H1 (cell line): ENCODE measurements around the gene SLC27A4. TPM values are rescaled to one million over a fixed set of nuclear protein-coding genes. Genes with fewer than 3 reads are reported as not detected.

Experiments used
- CTCF ChIA-PET: fragments of 300-600 bp; sonication (Branson Sonifier 250); formaldehyde crosslinking; loops from one replicate; lab custom pipeline; 2021; ENCODE audit not compliant: partially characterized antibody; lab: Charles Lee
- POLR2A ChIA-PET: fragments of 300-600 bp; sonication (Branson Sonifier 250); formaldehyde crosslinking; loops from one replicate; lab custom pipeline; 2021; ENCODE audit warnings: inconsistent platforms; ENCODE audit not compliant: partially characterized antibody; lab: Charles Lee
- DNase-seq, 2 experiments: peaks; one replicate each; pipeline versions ENCODE4 v3.0.0 to v3.0.0-alpha.2; 2010 to 2022; ENCODE audit warnings: low spot score in 2 of 2, low read depth in 1 of 2, mixed read lengths in 1 of 2
- FAIRE-seq: peaks from 2 replicates; lab custom pipeline; 2011; peaks lifted over from hg19 to GRCh38; lab: Jason Lieb, UNC
- H2AFZ ChIP-seq: 2 replicates; pipeline ENCODE4 v1.8.1; 2012; ENCODE audit warnings: low read length, inconsistent platforms
- H2AK5ac ChIP-seq: 2 replicates; pipeline ENCODE4 v1.6.1; 2013; ENCODE audit warnings: low read depth, low read length
- H2BK120ac ChIP-seq: replicated peaks from 2 replicates; pipeline ENCODE3; 2013; ENCODE audit warnings: low read depth, low read length, inconsistent platforms
- H2BK12ac ChIP-seq: 2 replicates; pipeline ENCODE4 v1.6.1; 2013; ENCODE audit warnings: low read depth, low read length
- H2BK15ac ChIP-seq: 2 replicates; pipeline ENCODE4 v1.6.1; 2013; ENCODE audit warnings: low read length
- H2BK20ac ChIP-seq: 2 replicates; pipeline ENCODE4 v1.6.1; 2013; ENCODE audit warnings: low read length
- H2BK5ac ChIP-seq: 2 replicates; pipeline ENCODE4 v1.6.1; 2013; ENCODE audit warnings: low read depth, low read length
- H3K14ac ChIP-seq: 2 replicates; pipeline ENCODE4 v1.6.1; 2013; ENCODE audit warnings: inconsistent platforms; ENCODE audit not compliant: insufficient read length
- H3K18ac ChIP-seq: 2 replicates; pipeline ENCODE4 v1.6.1; 2013; ENCODE audit warnings: low read length; ENCODE audit errors: extremely low read depth
- H3K23ac ChIP-seq: 2 replicates; pipeline ENCODE4 v1.6.1; 2013; ENCODE audit warnings: inconsistent platforms; ENCODE audit not compliant: insufficient read length
- H3K23me2 ChIP-seq: 2 replicates; pipeline ENCODE4 v1.6.1; 2013; ENCODE audit warnings: low read depth, low read length
- H3K27ac ChIP-seq: 2 replicates; pipeline ENCODE4 v1.6.1; 2011; ENCODE audit warnings: low read depth, low read length, inconsistent platforms
- H3K27me3 ChIP-seq, 4 experiments: replicated peaks in 1 of 4; 1 replicate in 1 of 4; 2 replicates in 3 of 4; pipeline versions ENCODE4 v1.6.1 to v1.8.1; 2011 to 2013; ENCODE audit warnings: low read length in 3 of 4, mild to moderate bottlenecking in 3 of 4, inconsistent platforms in 2 of 4, mixed read lengths in 2 of 4, moderate library complexity in 1 of 4; ENCODE audit not compliant: control insufficient read depth in 3 of 4, insufficient read depth in 3 of 4; ENCODE audit errors: extremely low read depth in 1 of 4
- H3K36me3 ChIP-seq, 4 experiments: 2 replicates each; pipeline versions ENCODE4 v1.6.1 to v1.8.1; 2011 to 2013; ENCODE audit warnings: mild to moderate bottlenecking in 4 of 4, low read length in 3 of 4, moderate library complexity in 2 of 4, control low read depth in 1 of 4, inconsistent platforms in 1 of 4; ENCODE audit not compliant: insufficient read depth in 4 of 4, control insufficient read depth in 2 of 4
- H3K4ac ChIP-seq: replicated peaks from 2 replicates; pipeline ENCODE3; 2013; ENCODE audit warnings: low read length, low read depth, mixed read lengths, inconsistent platforms; ENCODE audit not compliant: insufficient read length
- H3K4me1 ChIP-seq, 4 experiments: replicated peaks in 1 of 4; 1 replicate in 1 of 4; 2 replicates in 3 of 4; pipeline versions ENCODE4 v1.6.1 to v1.8.1; 2011 to 2013; ENCODE audit warnings: low read length in 3 of 4, inconsistent platforms in 2 of 4, mixed read lengths in 1 of 4; ENCODE audit not compliant: insufficient read depth in 4 of 4, control insufficient read depth in 3 of 4
- H3K4me2 ChIP-seq, 2 experiments: 2 replicates each; pipeline versions ENCODE4 v1.6.1 to v1.8.1; 2011 to 2013; ENCODE audit warnings: low read depth in 2 of 2, low read length in 2 of 2, control low read depth in 1 of 2, inconsistent platforms in 1 of 2, mild to moderate bottlenecking in 1 of 2; ENCODE audit not compliant: insufficient read depth in 1 of 2
- H3K4me3 ChIP-seq, 4 experiments: fragments of 200-600, 300-600 bp in 1 of 4; sonication (generic), shearing (Covaris generic), sonication (Bioruptor Twin) in 1 of 4; 2 replicates each; pipeline versions ENCODE4 v1.5.1 to v1.8.1; 2011 to 2016; ENCODE audit warnings: low read length in 4 of 4, low read depth in 3 of 4, control low read depth in 2 of 4, inconsistent platforms in 2 of 4, mild to moderate bottlenecking in 2 of 4, mixed read lengths in 1 of 4, moderate library complexity in 1 of 4; ENCODE audit not compliant: insufficient read depth in 2 of 4; ENCODE audit errors: extremely low read depth in 1 of 4
- H3K56ac ChIP-seq: replicated peaks from 2 replicates; pipeline ENCODE3; 2013; ENCODE audit warnings: low read depth, mild to moderate bottlenecking, mixed read lengths, low read length, inconsistent platforms; ENCODE audit not compliant: insufficient read length
- H3K79me1 ChIP-seq: 2 replicates; pipeline ENCODE4 v1.6.1; 2013; ENCODE audit warnings: low read depth, low read length, control low read depth
- H3K79me2 ChIP-seq, 2 experiments: 2 replicates each; pipeline versions ENCODE4 v1.6.1 to v1.8.1; 2012 to 2013; ENCODE audit warnings: low read length in 2 of 2, mild to moderate bottlenecking in 2 of 2, inconsistent platforms in 1 of 2; ENCODE audit not compliant: insufficient read depth in 2 of 2, control insufficient read depth in 1 of 2
- H3K9ac ChIP-seq, 4 experiments: replicated peaks in 1 of 4; 1 replicate in 1 of 4; 2 replicates in 3 of 4; pipeline versions ENCODE4 v1.6.1 to v1.8.1; 2011 to 2013; ENCODE audit warnings: low read depth in 3 of 4, low read length in 3 of 4, control low read depth in 2 of 4, mild to moderate bottlenecking in 2 of 4, moderate library complexity in 2 of 4, inconsistent platforms in 1 of 4; ENCODE audit errors: extremely low read depth in 1 of 4
- H3K9me3 ChIP-seq, 2 experiments: 2 replicates each; pipeline versions ENCODE4 v1.6.1 to v1.8.1; 2012 to 2013; ENCODE audit warnings: mild to moderate bottlenecking in 2 of 2, moderate library complexity in 2 of 2, control low read depth in 1 of 2, inconsistent platforms in 1 of 2, low read depth in 1 of 2, low read length in 1 of 2, mixed read lengths in 1 of 2; ENCODE audit not compliant: insufficient read depth in 2 of 2
- H4K20me1 ChIP-seq, 2 experiments: replicated peaks in 1 of 2; 2 replicates each; pipeline versions ENCODE3 to v1.8.1; 2011 to 2013; ENCODE audit warnings: inconsistent platforms in 2 of 2, low read length in 2 of 2, mild to moderate bottlenecking in 1 of 2; ENCODE audit not compliant: insufficient read depth in 2 of 2, control insufficient read depth in 1 of 2
- H4K5ac ChIP-seq: 2 replicates; pipeline ENCODE4 v1.6.1; 2013; ENCODE audit warnings: low read length, low read depth, mixed read lengths, inconsistent platforms; ENCODE audit not compliant: insufficient read length
- H4K8ac ChIP-seq: 2 replicates; pipeline ENCODE4 v1.8.0; 2013; ENCODE audit warnings: mild to moderate bottlenecking, moderate library complexity, low read length, inconsistent platforms; ENCODE audit not compliant: insufficient read depth; ENCODE audit errors: extremely low read depth
- H4K91ac ChIP-seq: replicated peaks from 2 replicates; pipeline ENCODE3; 2013; ENCODE audit warnings: low read length, mixed read lengths, inconsistent platforms; ENCODE audit not compliant: insufficient read length
- CTCF ChIP-seq, 3 experiments: IDR thresholded peaks; 1 replicate in 2 of 3; 2 replicates in 1 of 3; pipeline versions ENCODE4 v1.5.1 to v1.6.1; 2011; ENCODE audit warnings: low read length in 3 of 3, mild to moderate bottlenecking in 3 of 3, inconsistent platforms in 2 of 3, low read depth in 1 of 3, moderate library complexity in 1 of 3; ENCODE audit not compliant: insufficient read depth in 1 of 3; ENCODE audit errors: control extremely low read depth in 1 of 3
- RAD21 ChIP-seq, 2 experiments: IDR thresholded peaks in 1 of 2; conservative IDR thresholded peaks in 1 of 2; 2 replicates each; pipeline ENCODE4 v1.6.1; 2011; ENCODE audit warnings: low read depth in 2 of 2, low read length in 2 of 2, improper control_type of control experiment in 1 of 2, inconsistent platforms in 1 of 2, mild to moderate bottlenecking in 1 of 2, moderate library complexity in 1 of 2
- ZNF274 ChIP-seq: IDR thresholded peaks from 2 replicates; pipeline ENCODE4 v1.7.0; 2012; ENCODE audit warnings: low read length, borderline replicate concordance; ENCODE audit errors: extremely low read depth
- WGBS, 2 experiments: shearing (Covaris generic) in 1 of 2; methylation state at CpG; one replicate each; pipeline versions ENCODE4 v1.1.6 to v1.1.7; 2013 to 2015; ENCODE audit warnings: low lambda C conversion rate in 2 of 2, mixed read lengths in 2 of 2, inconsistent platforms in 1 of 2, low coverage in 1 of 2, missing lambda C conversion rate in 1 of 2; ENCODE audit not compliant: insufficient replicate concordance in 2 of 2, insufficient coverage in 1 of 2, insufficient read length in 1 of 2; ENCODE audit errors: extremely low coverage in 1 of 2, missing lambda C conversion rate in 1 of 2; 5-methylcytosine and 5-hydroxymethylcytosine counted together
- polyA plus RNA-seq, 7 experiments: library from polyadenylated mRNA; depleted of rRNA in 3 of 7; stranded (reverse) in 5 of 7; unstranded in 2 of 7; fragments of >200 nt in 5 of 7; fragments of 200-250 nt in 2 of 7; gene quantifications; 1 replicate in 5 of 7; 2 replicates in 1 of 7; 4 replicates in 1 of 7; pipeline versions ENCODE4 v1.2.1 to v1.2.3, GENCODE V29; 2011 to 2013; ENCODE audit warnings: missing spikeins in 2 of 7, mixed read lengths in 2 of 7
- total RNA-seq: library from RNA; stranded (reverse); fragmentation: NEBNext Ultra II Directional; extraction: Animal tissue kit (Norgen Biotek cat#: 25700); gene quantifications from 2 replicates; pipeline ENCODE4 v1.2.1, GENCODE V29; 2021

Gene SLC27A4
- total and polyA plus RNA-seq, 2 of the 8 experiments (the other 6 are each of a cell fraction or from before 2014, with no cell fraction given) = 14.9 to 20.5 TPM

- no peak overlapping the region for H3K9ac ChIP-seq
- peaks cover 0 to 8% (median 2%) of the 10 kb centered on the region in 4 experiments; a peak in 4 of 8 replicates for H3K36me3 ChIP-seq
- H2BK5ac ChIP-seq = no peak overlapping the region
- TF ChIP-seq RAD21 (IDR thresholded peaks at IDR 0.05 in 1 of 2, conservative IDR thresholded peaks at IDR 0.05 in 1 of 2; ENCODE audit: low read depth in 2 of 2, low read length in 2 of 2) (peak; percentile 15 to 17; a peak in 2 of 4 replicates), ZNF274 (no peak), CTCF (IDR thresholded peaks at IDR 0.05; ENCODE audit: control extremely low read depth in 1 of 3, insufficient read depth in 1 of 3, low read depth in 1 of 3, low read length in 3 of 3) (peak; percentile 44 to 77 (median 67))
- no peak overlapping the region for H3K14ac ChIP-seq
- H3K4me2 ChIP-seq = no peak overlapping the region
- H3K27me3 ChIP-seq = no peaks in the 10 kb centered on the region
- no peaks in the 10 kb centered on the region for H3K79me2 ChIP-seq
- no peak overlapping the region for H2AK5ac ChIP-seq
- H3K79me1 ChIP-seq = no peaks in the 10 kb centered on the region
- peaks cover 0 to 6% of the 10 kb centered on the region in 2 experiments for H4K20me1 ChIP-seq
- POLR2A ChIA-PET = interaction anchor here (1.6 kb wide), 1 partner anchor 20 kb away, joined by 4 read pairs; no protein-coding TSS in a partner anchor
- no peak overlapping the region for H3K18ac ChIP-seq
- H4K5ac ChIP-seq = no peak overlapping the region
- DNase-seq = peak in 1 of 2 experiments; percentile 66
- H2BK120ac ChIP-seq = no peak overlapping the region
- CTCF ChIA-PET = interaction anchor here (0.6 to 8.7 kb wide), 19 partner anchors 9 to 1076 kb away, joined by 3 to 127 read pairs (median 4); no protein-coding TSS in a partner anchor
- no peak overlapping the region for H3K56ac ChIP-seq
- H3K9me3 ChIP-seq = no peaks in the 10 kb centered on the region
- no peak overlapping the region for H2BK12ac ChIP-seq
- WGBS, 2 experiments = 93% methylated on average over 28 of the region's 28 CpGs; no CpG with 5 or more reads in 1 of the 2 experiments
- H3K23ac ChIP-seq = no peak overlapping the region
- H2BK15ac ChIP-seq = no peak overlapping the region
- no peak overlapping the region for H3K4ac ChIP-seq
- H4K8ac ChIP-seq = no peak overlapping the region
- H3K23me2 ChIP-seq = peaks cover 5% of the 10 kb centered on the region; the same call in 1 of the 2 replicates
- H3K4me1 ChIP-seq = peaks cover 0 to 2% (median 0%) of the 10 kb centered on the region in 4 experiments; a peak in 1 of 7 replicates
- FAIRE-seq = no peak
- no peak overlapping the region for H3K4me3 ChIP-seq
- H3K27ac ChIP-seq = no peak overlapping the region
- H2AFZ ChIP-seq = no peak overlapping the region
- no peak overlapping the region for H2BK20ac ChIP-seq
- no peak overlapping the region for H4K91ac ChIP-seq
Observed at GRCh38 chr9:128344931-128345605, 4.7 kb downstream of the SLC27A4 start.
